ENCODE results near the gene CYP26A1.
A peak's percentile ranks its signal among the peaks of the same experiment; 100 is the strongest.

Gene CYP26A1

DNA sequence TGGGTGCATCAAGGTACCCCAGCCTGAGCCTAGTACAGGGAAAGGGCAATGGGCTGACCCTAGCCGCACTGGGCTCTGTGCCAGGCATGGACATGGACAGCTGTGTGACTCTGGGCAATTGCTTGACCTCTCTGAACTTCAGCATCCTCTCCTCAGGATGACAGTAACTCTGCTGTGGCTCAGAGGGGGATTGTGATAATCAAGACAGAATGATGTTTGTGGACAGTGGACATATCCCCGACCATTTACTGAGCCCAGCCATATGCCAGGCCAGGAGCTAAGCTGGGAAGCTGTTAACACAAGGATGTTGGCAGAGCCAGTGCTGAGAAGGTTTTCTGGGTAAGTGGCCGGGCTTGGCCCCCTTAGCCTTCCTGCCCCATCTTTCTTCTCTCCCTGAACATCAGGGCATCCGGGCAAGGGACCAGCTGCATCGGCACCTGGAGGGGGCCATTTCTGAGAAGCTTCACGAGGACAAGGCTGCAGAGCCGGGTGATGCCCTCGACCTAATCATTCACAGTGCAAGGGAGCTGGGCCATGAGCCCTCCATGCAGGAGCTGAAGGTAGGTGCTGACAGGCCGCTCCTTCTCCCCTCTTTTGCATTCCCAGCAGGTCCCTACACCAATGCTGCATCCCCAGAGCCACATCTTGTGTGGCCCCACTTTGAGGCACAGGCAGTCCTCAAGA lies 9.6 kb upstream of the CYP26A1 start:
- no peak for DNase-seq (ENCODE audit: low read depth in 2 of 2)
- H3K4me3 ChIP-seq (replicated peaks in 1 of 2; ENCODE audit: low read depth in 2 of 2, low read length in 2 of 2) = no peak overlapping the region
- no peak for TF ChIP-seq CTCF (IDR thresholded peaks at IDR 0.05; ENCODE audit: low read depth, low read length)

DNA sequence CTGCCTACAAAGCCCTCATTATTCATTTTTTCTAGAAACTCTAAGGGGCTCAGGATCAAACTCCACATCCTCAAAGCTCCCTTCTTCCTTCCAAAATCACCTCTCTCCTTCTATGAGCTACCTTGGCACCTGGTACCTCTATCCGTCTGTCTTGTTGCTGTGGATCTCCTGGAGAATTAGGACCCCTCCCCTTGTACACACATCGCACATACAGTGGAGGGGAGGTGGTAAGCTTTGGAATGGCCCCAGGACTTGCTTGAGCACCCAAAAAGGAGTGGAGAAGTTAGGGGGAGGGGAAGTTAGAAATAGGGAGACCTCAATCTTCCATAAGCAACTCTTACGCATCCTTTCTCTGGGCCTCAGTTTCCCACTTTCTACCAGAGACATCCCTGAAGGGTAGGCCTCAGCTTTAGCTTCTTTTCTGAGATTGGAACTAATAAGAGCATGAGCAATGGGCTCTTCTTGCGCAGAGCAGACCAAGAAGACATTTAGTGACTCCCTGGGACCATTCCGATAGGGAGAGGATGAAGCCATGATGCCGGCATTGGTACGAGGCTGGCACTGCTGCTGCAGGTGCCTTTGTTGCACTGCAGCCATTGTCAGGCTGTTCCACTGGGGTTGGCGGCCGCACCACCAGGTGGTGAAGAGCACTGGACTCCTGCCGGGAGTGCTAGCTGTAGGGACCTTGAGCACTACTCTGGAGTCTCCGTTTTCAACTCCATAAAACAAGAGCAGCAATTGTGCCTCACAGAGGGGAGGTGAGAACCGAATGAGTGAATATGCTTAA lies 8.6 kb upstream of the CYP26A1 start:
- no peak for TF ChIP-seq CTCF (IDR thresholded peaks at IDR 0.05; ENCODE audit: low read depth, low read length)
- no peak overlapping the region for H3K4me3 ChIP-seq (replicated peaks in 1 of 2; ENCODE audit: low read depth in 2 of 2, low read length in 2 of 2)
- no peak for DNase-seq (ENCODE audit: low read depth in 2 of 2)

GRCh38 chr10:93065675-93066543 lies 7.8 kb upstream of the CYP26A1 start:
- DNase-seq (ENCODE audit: low read depth in 2 of 2) = no peak
- TF ChIP-seq CTCF (IDR thresholded peaks at IDR 0.05; ENCODE audit: low read depth, low read length) = no peak
- H3K4me3 ChIP-seq (replicated peaks in 1 of 2; ENCODE audit: low read depth in 2 of 2, low read length in 2 of 2) = peak overlapping the region in 1 of 2 donors; percentile 3

DNA sequence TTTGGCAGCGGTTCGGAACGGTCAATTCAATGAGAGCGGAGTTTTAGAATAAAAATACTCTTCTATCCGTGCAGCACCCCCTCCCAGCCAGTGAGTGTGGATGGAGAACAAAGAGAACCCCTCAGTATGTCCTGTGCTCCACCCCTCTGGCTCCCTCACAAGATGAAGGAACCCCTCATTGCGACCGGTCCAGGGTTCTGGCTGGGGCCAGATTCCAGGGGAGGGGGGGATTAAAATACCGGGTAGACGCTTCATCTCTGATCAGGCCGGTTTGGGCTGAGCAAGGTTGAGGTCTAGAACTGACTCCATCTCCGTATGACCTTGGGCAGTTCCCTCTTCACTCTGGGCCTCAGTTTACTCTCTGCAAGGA lies 7.2 kb upstream of the CYP26A1 start:
- no peak overlapping the region for H3K4me3 ChIP-seq (replicated peaks in 1 of 2; ENCODE audit: low read depth in 2 of 2, low read length in 2 of 2)
- TF ChIP-seq CTCF (IDR thresholded peaks at IDR 0.05; ENCODE audit: low read depth, low read length) = no peak
- DNase-seq (ENCODE audit: low read depth in 2 of 2) = no peak

GRCh38 chr10:93067443-93068365 lies 6.0 kb upstream of the CYP26A1 start:
- TF ChIP-seq CTCF (IDR thresholded peaks at IDR 0.05; ENCODE audit: low read depth, low read length) = no peak
- DNase-seq (ENCODE audit: low read depth in 2 of 2) = no peak
- no peak overlapping the region for H3K4me3 ChIP-seq (replicated peaks in 1 of 2; ENCODE audit: low read depth in 2 of 2, low read length in 2 of 2)

Measured in cardiac fibroblast (primary cell).